ENCODE results near the gene EHBP1L1.

Gene EHBP1L1

GRCh38 chr11:65576232-65576866 is 496 bp downstream of the EHBP1L1 start:
- H3K4me3 ChIP-seq (replicated peaks; ENCODE audit: low read depth, low read length): peak overlapping the region; percentile 56
- no peak for DNase-seq (ENCODE audit: extremely low read depth, low read depth)
- TF ChIP-seq CTCF (IDR thresholded peaks at IDR 0.05; ENCODE audit: low read depth, low read length, missing control alignments): no peak

GRCh38 chr11:65576867-65577755 is 1.3 kb downstream of the EHBP1L1 start:
- no peak for TF ChIP-seq CTCF (IDR thresholded peaks at IDR 0.05; ENCODE audit: low read depth, low read length, missing control alignments)
- DNase-seq (ENCODE audit: extremely low read depth, low read depth): no peak
- H3K4me3 ChIP-seq (replicated peaks; ENCODE audit: low read depth, low read length): peak overlapping the region; percentile 56

DNA sequence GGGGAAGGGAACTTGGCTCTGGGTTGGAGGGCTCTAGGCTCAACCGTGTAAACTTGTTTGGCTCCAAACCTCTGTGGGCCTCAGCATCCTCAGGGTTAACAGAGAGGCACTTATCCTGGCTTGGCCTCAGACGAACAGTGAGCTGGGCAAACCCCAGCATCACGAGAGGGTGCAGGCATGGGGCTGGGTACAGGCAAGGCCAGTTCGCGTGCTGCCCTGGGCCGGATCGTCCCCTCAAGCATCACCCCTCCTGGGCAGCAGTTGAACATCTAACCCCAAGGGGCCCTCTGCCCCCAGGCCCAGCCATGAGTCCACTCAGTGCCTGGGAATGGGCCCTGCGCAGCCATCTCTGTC is 1.9 kb downstream of the EHBP1L1 start:
- no peak for DNase-seq (ENCODE audit: extremely low read depth, low read depth)
- peak overlapping the region; percentile 56 for H3K4me3 ChIP-seq (replicated peaks; ENCODE audit: low read depth, low read length)
- TF ChIP-seq CTCF (IDR thresholded peaks at IDR 0.05; ENCODE audit: low read depth, low read length, missing control alignments): no peak

DNA sequence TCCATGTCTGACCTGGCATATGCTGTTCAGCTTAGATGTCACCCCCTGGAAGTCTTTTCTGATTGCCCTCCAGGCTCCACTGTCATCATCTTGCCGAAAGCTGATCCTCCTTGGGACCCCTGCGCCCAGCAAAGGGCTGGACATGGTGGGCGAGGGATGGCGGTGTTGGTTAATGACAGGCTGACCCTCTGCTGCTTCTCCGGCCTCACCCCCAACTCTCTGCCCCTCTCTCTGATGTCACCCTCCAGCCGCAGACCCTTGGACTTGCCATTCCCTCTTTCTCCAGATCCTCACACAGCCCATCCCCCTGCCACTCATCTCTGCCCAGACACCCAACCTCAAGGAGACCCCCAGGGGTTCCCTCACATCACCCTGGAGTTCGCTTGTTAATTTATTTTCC is 2.3 kb downstream of the EHBP1L1 start:
- no peak overlapping the region for H3K4me3 ChIP-seq (replicated peaks; ENCODE audit: low read depth, low read length)
- no peak for DNase-seq (ENCODE audit: extremely low read depth, low read depth)
- no peak for TF ChIP-seq CTCF (IDR thresholded peaks at IDR 0.05; ENCODE audit: low read depth, low read length, missing control alignments)

DNA sequence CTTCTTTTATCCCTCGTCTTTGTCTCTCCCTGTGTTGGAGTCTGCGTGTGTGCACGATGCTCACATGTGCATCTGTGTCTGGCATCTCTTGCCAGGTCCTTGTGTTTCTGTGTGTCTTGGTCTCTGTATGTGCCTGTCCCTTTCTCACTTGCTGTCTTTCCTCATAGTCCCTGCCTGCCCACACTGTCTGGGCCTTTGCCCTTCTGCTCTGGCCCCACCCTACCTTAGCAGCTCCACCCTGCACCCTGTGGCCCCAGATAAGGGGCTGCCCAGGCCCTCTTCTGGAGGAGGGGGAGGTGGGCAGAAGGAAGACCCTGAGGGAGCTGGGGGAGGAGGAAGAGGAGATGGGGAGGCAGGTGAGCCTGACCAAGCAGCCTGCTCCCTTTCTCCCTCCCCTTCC is 2.8 kb downstream of the EHBP1L1 start:
- no peak for DNase-seq (ENCODE audit: extremely low read depth, low read depth)
- TF ChIP-seq CTCF (IDR thresholded peaks at IDR 0.05; ENCODE audit: low read depth, low read length, missing control alignments): no peak
- no peak overlapping the region for H3K4me3 ChIP-seq (replicated peaks; ENCODE audit: low read depth, low read length)

DNA sequence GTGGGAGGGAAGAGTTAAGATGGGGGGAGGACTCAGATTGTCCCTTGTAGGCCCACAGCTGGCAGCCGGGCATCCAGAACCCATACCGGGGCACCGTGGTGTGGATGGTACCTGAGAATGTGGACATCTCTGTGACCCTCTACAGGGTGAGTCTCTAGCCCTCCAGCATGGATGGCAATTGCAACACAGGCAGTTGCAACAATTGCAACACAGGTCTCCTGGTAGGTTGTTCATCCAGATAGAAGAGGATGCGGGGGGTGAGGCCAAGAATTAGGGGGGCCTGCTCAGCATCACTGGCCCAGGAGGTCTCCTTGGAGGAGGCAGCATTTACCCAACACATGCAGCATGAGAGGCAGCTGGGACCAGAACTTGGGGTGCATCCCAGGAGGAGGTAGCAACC is 3.4 kb downstream of the EHBP1L1 start:
- no peak for DNase-seq (ENCODE audit: extremely low read depth, low read depth)
- H3K4me3 ChIP-seq (replicated peaks; ENCODE audit: low read depth, low read length): no peak overlapping the region
- TF ChIP-seq CTCF (IDR thresholded peaks at IDR 0.05; ENCODE audit: low read depth, low read length, missing control alignments): no peak

Data from HFF-Myc (cell line).